Motor neuron (in vitro differentiated cells): ENCODE data around the gene RGMB. TPM values are rescaled to one million over a fixed set of nuclear protein-coding genes. Genes with fewer than 3 reads are reported as not detected.

Experiments used
- ATAC-seq, 8 experiments: fragments of 200-7000 bp; cut with Tn5 transposase; replicated peaks in 6 of 8; 2 replicates each; pipeline ENCODE4 v1.8.0; 2021; ENCODE audit warnings: mild to moderate bottlenecking in 8 of 8, moderate library complexity in 8 of 8
- H3K27ac ChIP-seq, 2 donors: fragments of 250-450 bp; sonication (Bioruptor Pico); 2 replicates each; pipeline ENCODE4 v1.9.0; 2021; ENCODE audit warnings: antibody characterized with exemption in 2 of 2, mild to moderate bottlenecking in 2 of 2, moderate library complexity in 1 of 2
- H3K4me1 ChIP-seq, 2 donors: fragments of 250-450 bp; sonication (Bioruptor Pico); replicated peaks in 1 of 2; 2 replicates each; pipeline ENCODE4 v1.6.1; 2021; ENCODE audit warnings: antibody characterized with exemption in 2 of 2, mild to moderate bottlenecking in 2 of 2, moderate library complexity in 1 of 2
- H3K4me3 ChIP-seq, 5 donors: fragments of 250-450 bp; sonication (Bioruptor Pico); 2 replicates each; pipeline ENCODE4 v1.9.0; 2021; ENCODE audit warnings: antibody characterized with exemption in 5 of 5, mild to moderate bottlenecking in 5 of 5, moderate library complexity in 4 of 5
- WGBS, 10 experiments: fragments of 450-650 bp; shearing (Covaris generic); methylation state at CpG; one replicate each; pipeline ENCODE4 v1.0.0; 2022; 5-methylcytosine and 5-hydroxymethylcytosine counted together
- in situ Hi-C, 9 experiments: fragments of 400-800 bp; cut with MboI; loops; one replicate each; pipeline ENCODE4 v1.15.0; 2021; ENCODE audit warnings: low sequenced_read_pairs in 9 of 9, low pct_unique_long_range_greater_than_20kb in 2 of 9; ENCODE audit not compliant: unreplicated experiment in 9 of 9
- total RNA-seq, 8 experiments: library from RNA; unstranded; fragments of 300-600 nt; gene quantifications; 2 replicates each; pipeline versions ENCODE4 v1.2.3 to v1.2.4, GENCODE V29; 2022

Gene RGMB
- total RNA-seq, 8 experiments from 2014 or later, result 4.2 to 92.9 (median 32.5) TPM

GRCh38 chr5:98779264-98779877 is 5.9 kb downstream of the RGMB start:
- Histone ChIP-seq H3K4me3 (no peak overlapping the region), H3K4me1 (peaks cover 42 to 46% of the 10 kb centered on the region in 2 donors), H3K27ac (no peak overlapping the region)
- 0 to 100% (median 92%) methylated on average over 1 to 10 of the region's 11 CpGs; no CpG with 5 or more reads in 1 of the 10 experiments for WGBS, 10 experiments
- in situ Hi-C loops, result no loop called here
- no peak for ATAC-seq

- Histone ChIP-seq H3K4me1 (peaks cover 51 to 56% of the 10 kb centered on the region in 2 donors), H3K27ac (no peak overlapping the region), H3K4me3 (no peak overlapping the region)
- no peak for ATAC-seq
- in situ Hi-C loops, result no loop called here
- 51 to 96% (median 80%) methylated on average over 1 to 3 of the region's 3 CpGs; no CpG with 5 or more reads in 1 of the 10 experiments for WGBS, 10 experiments
These were observed 6.9 kb downstream of the RGMB start for GRCh38 chr5:98780390-98780789.

DNA sequence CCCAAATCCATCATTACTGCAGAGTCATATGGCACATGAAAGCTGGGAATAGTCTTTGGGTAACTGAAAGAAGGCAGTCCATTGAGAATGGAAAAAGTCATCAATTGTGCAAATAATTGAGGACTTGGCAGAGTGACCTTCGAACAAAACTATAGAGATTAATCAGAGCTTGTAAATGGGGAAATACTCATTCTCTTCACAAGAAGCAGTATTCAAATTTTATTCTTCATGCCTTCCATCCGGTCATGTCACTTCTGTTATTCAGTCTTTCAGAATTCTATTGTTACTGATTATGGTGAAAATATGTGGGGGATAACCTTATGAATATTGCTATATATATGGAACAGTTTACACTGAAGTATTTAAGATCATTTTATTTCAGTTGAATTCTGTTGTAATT is 8.1 kb downstream of the RGMB start:
- Histone ChIP-seq H3K4me3 (no peak overlapping the region), H3K4me1 (peaks cover 49 to 59% of the 10 kb centered on the region in 2 donors), H3K27ac (no peak overlapping the region)
- no peak for ATAC-seq
- 34 to 94% (median 56%) methylated on average over 1 to 2 of the region's 2 CpGs; no CpG with 5 or more reads in 2 of the 10 experiments for WGBS, 10 experiments
- in situ Hi-C loops, result no loop called here

GRCh38 chr5:98781964-98782363 is 8.5 kb downstream of the RGMB start:
- Histone ChIP-seq H3K4me3 (no peak overlapping the region), H3K4me1 (peaks cover 49 to 60% of the 10 kb centered on the region in 2 donors), H3K27ac (no peak overlapping the region)
- in situ Hi-C loops, result no loop called here
- 78 to 100% (median 100%) methylated on average over 1 to 2 of the region's 2 CpGs; no CpG with 5 or more reads in 3 of the 10 experiments for WGBS, 10 experiments
- ATAC-seq, result no peak

DNA sequence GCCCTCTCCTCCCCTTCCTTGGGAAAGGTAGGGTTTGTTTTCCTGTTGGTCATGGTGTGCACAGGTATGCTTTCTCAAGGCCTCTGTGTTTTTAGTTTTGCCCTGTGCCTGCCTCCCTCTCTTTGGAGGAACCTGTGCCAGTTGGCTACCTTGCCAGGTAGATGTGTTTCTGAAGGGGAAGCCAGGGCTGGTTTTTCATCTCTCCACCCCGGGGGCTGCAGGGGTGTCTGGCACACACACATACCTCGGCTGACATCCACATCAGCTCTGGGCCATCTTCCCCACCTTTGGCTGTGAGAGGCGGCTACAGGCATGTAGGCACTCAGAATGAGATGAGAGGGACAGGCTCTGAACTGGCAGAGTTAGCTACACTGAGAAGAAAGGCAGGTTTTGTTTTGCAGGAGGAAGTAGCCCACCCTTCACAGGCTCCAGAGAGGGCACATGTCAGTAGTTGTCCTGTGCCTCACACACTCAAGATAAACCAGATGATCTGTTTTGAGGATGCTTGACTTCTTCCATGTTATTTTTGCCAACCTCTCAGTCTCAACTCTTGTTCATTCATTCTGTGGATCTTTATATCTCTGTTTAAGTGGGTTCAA is 9.7 kb downstream of the RGMB start:
- in situ Hi-C loops, result no loop called here
- 70 to 100% (median 80%) methylated on average over 1 to 2 of the region's 3 CpGs; no CpG with 5 or more reads in 5 of the 10 experiments for WGBS, 10 experiments
- Histone ChIP-seq H3K4me3 (no peak overlapping the region), H3K4me1 (peaks cover 49 to 69% of the 10 kb centered on the region in 2 donors), H3K27ac (no peak overlapping the region)
- peak in 2 of 8 experiments; percentile 16 to 27 for ATAC-seq

DNA sequence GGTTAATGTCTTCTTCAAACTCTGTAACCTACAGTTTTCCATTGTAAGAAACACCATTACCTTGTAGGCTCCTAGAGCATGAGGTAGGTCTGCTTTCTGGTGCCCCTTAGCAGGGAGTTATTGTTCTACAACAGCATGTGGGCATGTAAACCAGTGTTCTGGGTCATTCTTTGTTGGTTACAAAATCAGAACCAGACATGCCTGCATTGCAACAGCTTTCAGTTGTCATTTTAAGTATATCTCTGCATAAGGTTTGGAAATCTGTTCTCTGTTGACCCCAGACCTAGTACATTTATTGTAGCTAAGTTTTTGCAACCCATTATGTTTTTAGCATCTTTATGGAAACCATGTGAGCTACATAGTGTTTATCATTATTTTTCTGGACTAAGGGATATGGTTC is 10.9 kb downstream of the RGMB start:
- in situ Hi-C loops, result no loop called here
- ATAC-seq, result no peak
- peaks cover 55 to 72% of the 10 kb centered on the region in 2 donors for H3K4me1 ChIP-seq
- H3K4me3 ChIP-seq, result no peak overlapping the region
- H3K27ac ChIP-seq, result no peak overlapping the region

DNA sequence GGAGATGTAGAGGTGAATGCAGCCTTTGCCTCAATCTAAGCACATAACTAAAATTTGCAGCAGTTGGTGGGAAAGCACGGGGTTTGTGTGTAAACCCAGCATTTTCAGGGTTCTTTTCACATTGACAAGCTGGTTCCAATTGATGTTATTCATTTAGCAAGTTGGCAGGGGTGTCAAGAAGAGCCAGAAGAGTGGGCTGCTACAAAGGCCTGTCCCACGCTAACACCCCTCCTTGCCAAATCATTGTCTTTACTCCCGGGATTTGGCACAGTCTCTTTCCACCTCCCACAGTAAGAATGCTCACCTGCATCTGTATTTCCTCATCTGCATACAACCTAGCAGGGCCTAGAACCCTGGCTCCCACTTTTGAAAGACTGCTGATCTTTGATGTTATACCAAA is 11.8 kb downstream of the RGMB start:
- H3K4me1 ChIP-seq, result peaks cover 60 to 70% of the 10 kb centered on the region in 2 donors
- H3K4me3 ChIP-seq, result no peak overlapping the region
- no peak for ATAC-seq
- WGBS, 10 experiments, result 0 to 100% (median 70%) methylated on average over 1 to 3 of the region's 3 CpGs; no CpG with 5 or more reads in 1 of the 10 experiments
- H3K27ac ChIP-seq, result no peak overlapping the region
- in situ Hi-C loops, result no loop called here

GRCh38 chr5:98786191-98786853 is 12.9 kb downstream of the RGMB start:
- no peak overlapping the region for H3K27ac ChIP-seq
- ATAC-seq, result peak in 1 of 8 experiments; percentile 37
- no peak overlapping the region for H3K4me3 ChIP-seq
- peaks cover 59 to 71% of the 10 kb centered on the region in 2 donors for H3K4me1 ChIP-seq
- WGBS, 10 experiments, result 13 to 96% (median 82%) methylated on average over 1 to 3 of the region's 4 CpGs; no CpG with 5 or more reads in 2 of the 10 experiments
- in situ Hi-C loops, result no loop called here

DNA sequence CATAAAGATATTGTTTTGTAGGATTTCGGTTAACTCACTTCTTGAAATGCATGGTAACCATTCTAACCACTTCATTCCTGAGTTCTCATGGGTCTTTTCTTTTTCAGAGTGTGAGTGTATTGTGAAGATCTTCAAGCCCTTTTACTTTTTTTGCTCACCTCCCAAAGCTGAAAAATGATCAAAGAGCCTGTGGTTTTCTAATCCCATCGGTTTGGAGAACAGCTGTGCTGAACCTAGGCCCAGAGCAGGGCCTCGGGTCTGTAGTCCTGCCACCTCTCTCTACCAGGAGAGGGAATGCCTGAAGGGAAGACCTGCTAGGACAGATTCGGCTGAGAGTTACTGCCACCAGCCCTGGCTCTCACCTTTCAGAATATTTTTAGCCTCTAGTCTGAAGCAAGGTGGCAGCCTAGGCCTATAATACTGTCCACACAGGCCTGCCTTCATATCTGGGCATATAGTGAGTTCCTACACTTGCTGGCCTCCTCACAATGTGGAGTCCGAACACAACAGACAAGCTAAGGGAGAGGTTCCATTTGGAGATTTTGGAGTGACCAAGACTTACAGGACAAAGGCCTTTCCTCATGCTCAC is 13.8 kb downstream of the RGMB start:
- H3K4me3 ChIP-seq, result no peak overlapping the region
- peaks cover 53 to 66% of the 10 kb centered on the region in 2 donors for H3K4me1 ChIP-seq
- ATAC-seq, result peak in 3 of 8 experiments; percentile 12 to 36 (median 29)
- in situ Hi-C loops, result no loop called here
- WGBS, 10 experiments, result 50 to 100% (median 82%) methylated on average over 1 to 3 of the region's 5 CpGs; no CpG with 5 or more reads in 2 of the 10 experiments
- no peak overlapping the region for H3K27ac ChIP-seq

GRCh38 chr5:98789029-98789428 is 15.6 kb downstream of the RGMB start:
- peaks cover 44 to 56% of the 10 kb centered on the region in 2 donors for H3K4me1 ChIP-seq
- WGBS, 10 experiments, result 17 to 100% (median 98%) methylated on average over 1 to 3 of the region's 3 CpGs; no CpG with 5 or more reads in 1 of the 10 experiments
- in situ Hi-C loops, result no loop called here
- H3K27ac ChIP-seq, result no peak overlapping the region
- no peak overlapping the region for H3K4me3 ChIP-seq
- ATAC-seq, result no peak

DNA sequence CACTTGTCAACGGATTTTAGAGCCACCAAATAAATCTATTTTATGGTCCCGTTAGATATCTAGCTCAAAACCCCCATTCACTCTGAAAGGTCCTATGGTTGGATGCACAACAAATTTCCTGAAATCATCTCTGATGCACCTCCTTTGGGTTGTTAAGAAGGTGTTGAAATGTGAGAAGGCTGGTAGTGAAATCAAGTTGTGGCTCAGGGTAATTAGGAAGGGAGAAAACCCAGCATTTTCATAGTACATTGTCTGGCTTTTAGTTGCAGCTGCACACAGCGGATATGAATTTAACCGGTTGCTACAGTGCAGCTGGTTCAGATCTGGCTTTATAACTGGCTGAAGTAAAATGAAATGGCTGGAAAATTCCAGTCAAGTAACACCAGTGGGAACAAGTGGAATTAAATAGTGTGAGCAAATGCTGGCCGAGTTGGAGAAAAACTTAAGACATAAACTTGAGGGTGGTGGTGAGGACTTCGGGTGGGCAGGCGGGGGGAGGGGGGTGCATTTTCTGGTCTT is 17.6 kb downstream of the RGMB start:
- Histone ChIP-seq H3K4me3 (no peak overlapping the region), H3K4me1 (peaks cover 24 to 40% of the 10 kb centered on the region in 2 donors), H3K27ac (peak overlapping the region in 1 of 2 donors; percentile 26)
- peak in 1 of 8 experiments; percentile 21 for ATAC-seq
- WGBS, 10 experiments, result 36 to 100% (median 84%) methylated on average over 1 to 5 of the region's 7 CpGs
- in situ Hi-C loops, result no loop called here

GRCh38 chr5:98791898-98792580 is 18.6 kb downstream of the RGMB start:
- peaks cover 22 to 34% of the 10 kb centered on the region in 2 donors for H3K4me1 ChIP-seq
- 10 to 100% (median 82%) methylated on average over 1 to 4 of the region's 7 CpGs for WGBS, 10 experiments
- no peak overlapping the region for H3K4me3 ChIP-seq
- ATAC-seq, result peak in 2 of 8 experiments; percentile 14 to 42
- H3K27ac ChIP-seq, result no peak overlapping the region
- in situ Hi-C loops, result no loop called here
